SH-SY5Y (cell line): ENCODE results near the gene MLC1.

ENCODE experiments used
- GATA2 ChIP-seq: IDR thresholded peaks from 2 replicates; pipeline ENCODE4 v1.6.1; 2011; ENCODE audit warnings: mild to moderate bottlenecking, low read depth, low read length
- GATA3 ChIP-seq: IDR thresholded peaks from 2 replicates; pipeline ENCODE4 v1.6.1; 2011; ENCODE audit warnings: low read depth, mild to moderate bottlenecking, low read length, moderate library complexity

Gene MLC1

DNA sequence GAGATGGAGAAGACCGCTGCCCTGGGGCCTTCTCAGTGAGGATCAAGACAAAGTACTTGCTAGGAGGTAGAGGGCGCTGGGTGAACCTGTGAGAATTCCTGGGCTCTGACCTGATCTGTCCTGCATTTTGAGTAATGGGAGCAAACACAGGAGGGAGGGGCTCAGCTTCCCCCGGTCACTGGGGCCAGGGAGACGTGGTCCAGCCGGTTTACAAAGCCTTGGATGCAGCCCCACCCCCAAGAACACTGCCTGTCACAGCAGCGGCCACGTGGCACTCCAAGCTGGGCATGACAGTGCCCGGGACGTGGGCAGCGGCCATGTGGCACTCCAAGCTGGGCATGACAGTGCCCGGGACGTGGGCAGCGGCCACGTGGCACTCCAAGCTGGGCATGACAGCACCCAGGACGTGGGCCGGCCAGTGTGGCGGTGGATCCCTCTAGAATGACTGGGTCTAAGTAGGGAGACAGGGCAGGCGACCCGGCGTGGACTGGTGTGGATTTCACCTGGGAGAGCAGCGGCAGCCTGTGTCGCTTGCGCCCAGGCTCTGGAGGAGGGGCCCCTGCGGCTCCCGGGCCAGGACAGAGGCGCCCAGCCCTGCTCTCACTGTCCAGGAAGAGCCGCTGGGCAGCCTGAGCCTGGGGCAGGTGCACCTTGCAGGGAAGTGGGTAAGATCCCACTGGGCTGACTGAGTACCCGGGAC is 24.6 kb downstream of the MLC1 start:
- TF ChIP-seq GATA2: no peak

DNA sequence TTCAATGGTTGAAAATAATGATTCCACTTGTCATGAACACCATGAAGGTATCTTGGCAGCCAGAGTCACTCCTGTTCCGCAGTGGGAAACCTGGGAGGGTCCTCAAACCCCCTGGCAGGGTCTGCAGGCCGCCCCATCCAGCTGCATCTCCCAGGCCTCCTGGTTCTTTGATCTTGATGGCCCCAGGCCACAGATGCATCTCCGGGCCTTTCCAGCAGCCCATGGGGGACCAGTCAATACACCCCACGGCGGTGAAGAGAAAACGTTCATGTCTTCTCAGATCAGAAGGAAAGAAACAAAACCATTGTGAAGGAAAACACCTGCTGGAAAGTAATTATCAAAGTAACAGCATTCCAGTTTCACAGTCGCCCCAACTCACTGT is 25.4 kb downstream of the MLC1 start:
- no peak for TF ChIP-seq GATA3
- TF ChIP-seq GATA2: no peak

DNA sequence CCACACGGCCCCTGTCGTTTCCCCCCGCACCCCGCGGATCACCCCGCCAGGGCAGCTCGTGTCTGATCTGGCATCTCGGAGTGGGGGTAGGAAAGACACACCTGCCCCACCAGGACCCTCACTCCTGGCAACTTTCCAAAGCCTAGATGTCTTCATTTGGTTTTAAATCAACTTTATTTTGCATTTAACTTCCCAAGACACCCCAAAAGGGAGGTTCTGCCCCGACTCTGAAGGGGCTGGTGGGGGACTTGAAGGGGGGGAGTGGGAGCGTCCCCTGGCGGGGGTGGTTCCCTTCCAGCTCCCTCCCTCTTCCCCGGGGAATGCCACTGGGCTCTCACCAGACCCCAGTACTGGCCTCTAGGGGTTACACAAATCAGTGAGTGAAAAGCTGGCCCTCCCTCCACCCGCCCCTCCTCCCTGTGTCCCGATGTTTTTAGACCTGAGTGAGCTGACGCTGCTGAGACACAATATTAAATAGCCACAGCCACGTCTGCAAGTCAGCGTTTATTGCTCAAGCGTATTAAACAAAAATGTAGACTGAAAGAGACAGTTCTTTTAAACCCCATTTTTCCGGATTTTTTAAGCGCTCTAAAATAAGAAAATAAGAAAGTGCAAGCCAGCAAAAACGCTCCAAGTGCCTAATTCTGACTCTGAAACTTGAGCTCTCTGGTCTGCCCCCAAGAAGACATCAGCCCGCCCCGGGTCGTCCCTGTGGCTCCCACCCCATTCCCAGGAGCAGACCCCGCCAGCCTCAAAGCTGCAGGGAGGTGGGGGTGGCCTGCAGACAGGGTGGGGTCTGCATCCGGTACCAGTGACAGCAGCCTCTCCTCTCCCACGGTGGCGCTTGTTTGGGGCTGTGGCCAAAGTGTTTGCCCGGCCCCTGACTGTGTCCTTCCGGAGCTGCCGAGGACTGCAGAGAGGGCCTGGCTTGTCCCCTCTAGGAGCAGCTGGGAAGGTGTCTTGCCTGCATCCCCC is 26.0 kb downstream of the MLC1 start:
- TF ChIP-seq GATA2 (no peak), GATA3 (no peak)

DNA sequence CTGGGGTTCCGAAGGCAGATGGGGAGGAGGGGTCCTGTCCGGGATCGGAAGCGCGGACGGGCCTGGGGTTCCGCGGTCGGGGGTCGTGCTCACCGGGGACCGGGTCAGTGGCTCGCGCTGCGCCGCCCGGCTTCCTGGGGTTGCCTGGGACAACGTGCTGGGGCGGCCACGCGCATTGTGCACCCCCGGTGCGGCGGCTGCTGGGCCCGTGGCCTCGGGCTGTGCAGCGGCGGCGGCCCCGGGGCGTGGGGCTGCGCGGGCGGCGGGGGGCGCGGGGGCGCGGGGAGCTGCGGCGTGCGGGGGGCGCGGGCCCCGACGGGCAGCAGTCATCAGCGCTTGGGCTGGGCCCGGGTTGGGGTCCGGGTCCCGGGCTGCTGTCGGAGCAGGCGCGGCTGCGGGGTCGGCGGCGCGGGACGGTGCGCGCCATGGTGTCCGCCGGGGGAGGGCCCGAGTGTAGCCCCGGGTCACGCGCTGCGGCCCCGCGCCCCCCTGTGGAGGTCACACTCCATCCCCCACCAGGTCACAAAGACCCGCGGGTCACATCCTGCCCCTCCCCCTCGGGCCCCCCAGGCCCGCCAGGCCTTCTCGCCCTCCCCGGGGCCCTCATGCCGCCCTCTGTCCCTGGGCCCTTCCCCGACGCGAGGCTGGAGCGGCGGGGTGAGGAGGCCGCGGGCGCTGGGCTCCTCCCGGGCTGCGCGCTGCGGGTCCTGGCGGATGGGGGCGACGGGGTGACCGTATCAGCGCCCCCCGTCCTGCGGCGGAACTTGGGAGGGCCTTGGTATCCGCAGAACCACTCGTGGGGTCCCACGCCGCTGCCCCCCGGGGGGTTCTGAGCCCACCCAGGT is 26.9 kb downstream of the MLC1 start, which contains the start of gene TTLL8:
TTLL8 (minus strand) TSS at position 238 of the 845 bp plus-strand sequence.
- TF ChIP-seq GATA2 (no peak), GATA3 (no peak)

DNA sequence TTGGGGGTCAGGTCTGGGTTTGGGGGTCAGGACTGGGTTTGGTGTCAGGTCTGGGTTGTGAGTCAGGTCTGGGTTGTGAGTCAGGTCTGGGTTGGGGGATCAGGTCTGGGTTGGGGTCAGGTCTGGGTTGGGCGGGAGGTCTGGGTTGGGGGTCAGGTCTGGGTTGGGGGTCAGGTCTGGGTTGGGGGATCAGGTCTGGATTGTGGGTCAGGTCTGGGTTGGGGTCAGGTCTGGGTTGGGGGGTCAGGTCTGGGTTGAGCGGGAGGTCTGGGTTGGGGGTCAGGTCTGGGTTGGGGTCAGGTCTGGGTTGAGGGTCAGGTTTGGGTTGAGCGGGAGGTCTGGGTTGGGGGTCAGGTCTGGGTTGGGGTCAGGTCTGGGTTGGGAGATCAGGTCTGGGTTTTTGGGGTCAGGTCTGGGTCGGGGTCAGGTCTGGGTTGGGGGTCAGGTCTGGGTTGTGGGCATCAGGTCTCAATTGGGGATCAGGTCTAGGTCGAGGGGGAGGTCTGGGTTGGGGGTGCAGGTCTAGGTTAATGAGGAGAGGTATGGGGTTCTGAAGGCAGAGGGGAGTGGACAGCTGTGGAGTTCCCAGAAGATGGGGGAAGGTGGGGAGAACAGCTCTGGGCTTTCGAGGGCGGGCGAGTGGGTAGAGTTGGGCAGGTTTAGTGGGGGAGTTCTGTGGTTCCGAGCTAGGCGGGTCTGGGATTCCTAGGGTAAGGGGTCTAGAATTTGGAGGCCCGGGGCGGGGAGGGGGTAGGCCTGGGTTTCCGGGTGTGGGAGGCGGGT is 27.8 kb downstream of the MLC1 start:
- no peak for TF ChIP-seq GATA3
- no peak for TF ChIP-seq GATA2

DNA sequence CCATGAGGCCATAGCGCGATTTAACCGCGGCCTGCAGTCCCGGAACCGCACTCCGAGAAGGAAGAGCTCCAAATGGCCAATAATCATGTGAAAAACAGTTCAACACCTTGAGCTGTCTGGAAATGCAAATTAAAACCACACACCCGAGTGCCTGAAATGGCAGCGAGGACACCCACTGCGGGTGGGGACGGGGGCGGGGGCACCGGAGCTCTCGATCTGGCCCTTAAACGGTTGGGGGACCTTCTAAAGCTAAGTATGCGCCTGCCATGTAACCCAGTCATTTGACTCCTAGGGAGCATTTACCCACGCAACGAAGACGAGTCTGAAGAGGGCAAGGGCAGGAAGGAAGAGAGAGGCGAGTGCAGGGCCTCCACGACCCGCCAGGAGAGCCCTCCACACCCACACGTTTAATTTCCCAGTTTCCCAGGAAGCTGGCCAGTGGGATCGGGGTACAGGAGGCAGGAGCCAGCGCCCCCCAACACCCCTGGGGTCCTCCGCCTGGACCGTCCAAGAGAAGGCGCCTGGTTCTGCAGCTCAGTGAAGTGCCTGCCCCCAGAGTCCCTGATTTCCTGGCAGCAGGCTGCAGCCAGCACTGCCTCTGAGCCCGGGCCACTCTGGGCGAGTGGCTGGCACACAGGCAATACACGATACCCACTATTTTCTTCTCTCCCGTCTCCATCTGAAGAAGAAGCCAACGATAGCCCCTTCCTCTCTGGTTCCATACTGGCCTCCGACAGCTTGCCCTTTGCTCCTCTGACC is 28.8 kb downstream of the MLC1 start:
- TF ChIP-seq GATA3: no peak
- no peak for TF ChIP-seq GATA2

DNA sequence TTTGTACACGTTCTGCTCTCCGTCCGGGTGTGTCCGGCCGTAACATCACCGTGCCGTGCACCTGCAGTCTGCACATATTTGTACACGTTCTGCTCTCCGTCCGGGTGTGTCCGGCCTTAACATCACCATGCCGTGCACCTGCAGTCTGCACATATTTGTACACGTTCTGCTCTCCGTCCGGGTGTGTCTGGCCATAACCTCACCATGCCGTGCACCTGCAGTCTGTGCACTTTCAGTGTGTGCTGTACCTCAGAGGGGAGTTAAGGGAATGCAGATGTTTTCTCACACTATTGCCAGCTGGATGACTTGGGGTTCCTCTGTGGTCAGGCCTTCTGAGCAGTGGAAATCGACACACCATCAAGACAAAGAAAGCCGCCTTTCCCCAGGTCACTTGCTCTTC is 31.4 kb downstream of the MLC1 start:
- TF ChIP-seq GATA2 (no peak), GATA3 (no peak)

DNA sequence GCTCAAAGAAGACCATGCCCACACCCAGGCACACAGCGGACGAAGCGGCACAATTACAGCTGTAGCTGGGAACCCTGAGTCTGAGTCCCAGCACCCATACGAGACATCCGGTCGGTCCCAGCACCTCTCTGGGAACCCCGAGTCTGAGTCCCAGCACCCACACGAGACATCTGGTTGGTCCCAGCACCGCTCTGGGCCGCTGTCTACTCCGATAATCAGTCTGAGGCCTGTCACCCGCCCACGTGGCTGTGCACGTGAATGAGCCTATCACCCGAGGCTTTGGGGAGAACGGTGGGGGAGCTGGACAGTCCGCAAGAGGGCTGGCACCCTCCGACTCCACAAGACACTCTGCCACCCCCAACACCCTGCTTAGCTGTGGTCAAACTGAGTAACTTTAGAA is 33.3 kb downstream of the MLC1 start:
- TF ChIP-seq GATA3: no peak
- TF ChIP-seq GATA2: no peak

DNA sequence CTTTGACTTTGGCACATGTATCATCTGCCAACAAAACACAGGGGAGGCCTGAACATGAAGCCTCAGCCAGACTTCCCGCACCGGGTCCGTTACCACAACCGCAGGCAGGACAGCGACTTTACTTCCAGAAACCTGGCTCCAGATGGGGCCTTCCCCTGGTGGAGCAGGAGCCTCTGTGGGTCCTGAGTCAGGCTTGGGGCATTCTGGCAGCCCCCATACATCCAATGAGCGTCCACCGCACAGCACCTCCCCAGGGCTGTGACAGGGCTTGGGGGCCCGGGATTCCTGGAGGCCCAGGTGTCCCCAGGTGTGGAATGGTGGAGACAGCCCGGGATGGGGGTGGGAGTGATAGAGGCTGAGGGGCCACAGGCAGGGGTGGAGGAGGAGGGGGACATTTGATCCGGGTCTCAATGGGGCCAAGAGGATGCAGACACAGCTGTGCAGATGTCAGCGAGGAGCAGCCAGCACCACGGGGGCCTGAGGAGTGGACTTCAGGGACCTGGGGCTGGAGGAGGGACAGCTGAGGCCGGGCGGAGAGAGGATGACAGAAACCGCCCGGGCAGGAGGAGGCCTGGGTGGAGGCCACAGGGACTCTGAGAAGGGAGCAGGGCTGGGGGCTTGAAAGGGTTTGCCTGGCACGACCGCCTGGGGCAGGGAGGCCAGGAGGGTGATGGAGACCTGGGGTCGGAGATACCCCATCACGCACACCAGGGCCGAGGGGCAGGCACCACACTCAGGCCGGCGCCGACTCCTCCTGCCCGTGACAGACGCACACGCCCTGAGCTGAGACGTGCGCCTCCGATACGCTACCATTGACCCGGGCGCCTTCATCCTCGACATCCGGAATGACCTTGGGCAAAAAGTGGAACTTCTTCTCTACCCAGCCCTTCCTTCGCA is 35.7 kb downstream of the MLC1 start:
- no peak for TF ChIP-seq GATA2
- no peak for TF ChIP-seq GATA3

DNA sequence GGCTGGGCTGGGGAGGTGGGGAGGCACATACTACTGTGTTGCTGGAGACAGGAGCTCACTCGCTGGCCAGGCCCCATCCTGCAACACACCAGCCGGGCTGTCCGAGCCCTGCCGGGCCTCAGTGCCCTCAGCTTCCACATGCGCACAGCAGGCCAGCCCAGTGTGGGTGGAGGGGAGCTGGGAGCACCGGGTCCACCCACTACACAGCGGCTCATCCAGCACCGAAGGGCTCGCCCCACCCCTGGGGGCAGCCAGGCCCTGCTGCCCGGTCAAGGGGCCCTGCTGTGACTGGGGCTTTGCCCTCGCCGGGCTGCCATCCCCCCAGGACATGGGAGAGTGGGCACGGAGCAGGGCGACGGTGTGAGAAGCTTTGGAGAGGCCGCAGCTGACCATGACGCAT is 36.4 kb downstream of the MLC1 start:
- TF ChIP-seq GATA3 (no peak), GATA2 (no peak)

DNA sequence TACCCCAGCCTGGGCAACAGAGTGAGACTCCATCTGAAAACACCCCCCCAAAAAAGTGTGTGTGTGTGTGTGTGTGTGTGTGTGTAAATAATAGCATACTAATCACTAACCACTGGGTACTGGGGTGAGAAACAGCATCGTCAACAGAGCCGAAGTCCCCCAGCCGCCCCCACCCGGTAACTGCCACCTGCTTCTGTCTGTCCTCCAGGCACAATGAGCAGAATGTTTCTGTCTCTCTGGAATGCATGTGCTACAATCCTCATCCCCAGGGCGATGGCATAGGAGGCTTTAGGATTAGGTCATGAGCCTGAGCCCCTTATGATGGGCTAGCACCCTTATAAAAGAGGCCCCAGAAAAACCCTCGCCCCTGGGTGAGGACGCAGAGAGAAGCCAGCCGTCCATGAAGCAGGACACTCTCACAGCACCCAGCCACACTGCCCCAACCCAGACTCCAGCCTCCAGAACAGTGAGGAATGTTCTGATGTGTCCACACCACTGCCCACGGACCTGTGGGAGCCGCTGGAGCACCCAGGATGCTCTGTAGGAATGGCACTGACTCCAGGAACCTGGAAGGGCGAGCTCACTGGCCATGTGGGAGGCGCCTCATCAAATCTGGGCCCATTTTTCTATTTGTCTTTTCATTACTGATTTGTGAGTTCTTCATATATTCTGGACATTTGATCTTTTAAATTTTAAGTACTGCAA is 37.0 kb downstream of the MLC1 start:
- no peak for TF ChIP-seq GATA3
- TF ChIP-seq GATA2: no peak
